CD14-positive monocyte (primary cell): ENCODE measurements around the gene CYRIA. TPM values are rescaled to one million over a fixed set of nuclear protein-coding genes. Genes with fewer than 3 reads are reported as not detected.

Experiments
- DNase-seq, 3 donors: peaks; one replicate each; pipeline ENCODE4 v3.0.0-alpha.2; 2011 to 2022
- H2AFZ ChIP-seq: 2 replicates; pipeline ENCODE4 v1.6.0; 2012; ENCODE audit warnings: mild to moderate bottlenecking, low read depth, low read length, inconsistent platforms; ENCODE audit not compliant: insufficient read depth, poor library complexity, severe bottlenecking
- H3K27ac ChIP-seq, 2 donors: 1 replicate in 1 of 2; 2 replicates in 1 of 2; pipeline ENCODE4 v1.5.1; 2012 to 2013; ENCODE audit warnings: low read length in 2 of 2, control low read depth in 1 of 2, inconsistent platforms in 1 of 2, low read depth in 1 of 2, mild to moderate bottlenecking in 1 of 2
- H3K27me3 ChIP-seq, 2 donors: one replicate each; pipeline versions ENCODE4 v1.6.0 to v1.6.1; 2011 to 2013; ENCODE audit warnings: low read length in 2 of 2; ENCODE audit not compliant: control insufficient read depth in 2 of 2, insufficient read depth in 2 of 2
- H3K36me3 ChIP-seq, 2 donors: replicated peaks in 1 of 2; 1 replicate in 1 of 2; 2 replicates in 1 of 2; pipeline versions ENCODE4 v1.5.1 to v1.6.1; 2012 to 2013; ENCODE audit warnings: low read length in 2 of 2, control low read depth in 1 of 2, inconsistent platforms in 1 of 2, mild to moderate bottlenecking in 1 of 2; ENCODE audit not compliant: insufficient read depth in 2 of 2, control insufficient read depth in 1 of 2
- H3K4me1 ChIP-seq, 2 donors: 1 replicate in 1 of 2; 2 replicates in 1 of 2; pipeline versions ENCODE4 v1.5.1 to v1.6.1; 2012 to 2013; ENCODE audit warnings: low read length in 2 of 2, control low read depth in 1 of 2, inconsistent platforms in 1 of 2, mild to moderate bottlenecking in 1 of 2, moderate library complexity in 1 of 2; ENCODE audit not compliant: insufficient read depth in 2 of 2, control insufficient read depth in 1 of 2
- H3K4me2 ChIP-seq: replicated peaks from 2 replicates; pipeline ENCODE3; 2012; ENCODE audit warnings: low read length, moderate library complexity, mild to moderate bottlenecking; ENCODE audit not compliant: poor library complexity, severe bottlenecking; ENCODE audit errors: extremely low read depth
- H3K4me3 ChIP-seq, 3 experiments: fragments of 200-600 bp in 1 of 3; sonication (generic) in 1 of 3; replicated peaks in 1 of 3; 1 replicate in 2 of 3; 2 replicates in 1 of 3; pipeline ENCODE4 v1.5.1; 2011 to 2013; ENCODE audit warnings: low read length in 3 of 3, mild to moderate bottlenecking in 3 of 3, control low read depth in 2 of 3, low read depth in 2 of 3, inconsistent platforms in 1 of 3, moderate library complexity in 1 of 3
- H3K79me2 ChIP-seq: 2 replicates; pipeline ENCODE4 v1.6.0; 2012; ENCODE audit warnings: mild to moderate bottlenecking, control low read depth, inconsistent platforms, low read length, moderate library complexity; ENCODE audit not compliant: insufficient read depth
- H3K9ac ChIP-seq: 2 replicates; pipeline ENCODE4 v1.6.0; 2017; ENCODE audit warnings: low read length, mild to moderate bottlenecking; ENCODE audit not compliant: insufficient read depth, poor library complexity, severe bottlenecking
- H3K9me3 ChIP-seq, 2 donors: replicated peaks in 1 of 2; 1 replicate in 1 of 2; 2 replicates in 1 of 2; pipeline versions ENCODE4 v1.5.1 to v1.6.1; 2012 to 2013; ENCODE audit warnings: low read length in 2 of 2, control low read depth in 1 of 2; ENCODE audit not compliant: control insufficient read depth in 1 of 2, insufficient read depth in 1 of 2
- H4K20me1 ChIP-seq: 2 replicates; pipeline ENCODE4 v1.6.0; 2012; ENCODE audit warnings: mild to moderate bottlenecking, low read length, control low read depth, moderate library complexity; ENCODE audit not compliant: insufficient read depth
- H3K27ac Mint-ChIP-seq, 7 donors: one replicate each; pipeline ENCODE4 v1.8.0; 2020; ENCODE audit warnings: mild to moderate bottlenecking in 7 of 7, mixed read lengths in 7 of 7, moderate library complexity in 6 of 7, inconsistent platforms in 2 of 7
- H3K27me3 Mint-ChIP-seq, 3 donors: one replicate each; pipeline ENCODE4 v1.8.0; 2021 to 2022; ENCODE audit warnings: low read depth in 3 of 3, mild to moderate bottlenecking in 3 of 3, mixed read lengths in 3 of 3, moderate library complexity in 3 of 3, inconsistent platforms in 1 of 3
- H3K36me3 Mint-ChIP-seq, 2 donors: one replicate each; pipeline ENCODE4 v1.8.0; 2020; ENCODE audit warnings: mixed read lengths in 2 of 2, inconsistent platforms in 1 of 2, mild to moderate bottlenecking in 1 of 2
- H3K4me1 Mint-ChIP-seq: one replicate; pipeline ENCODE4 v1.8.0; 2020; ENCODE audit warnings: mild to moderate bottlenecking, mixed read lengths
- H3K4me3 Mint-ChIP-seq, 2 donors: one replicate each; pipeline ENCODE4 v1.8.0; 2020; ENCODE audit warnings: mild to moderate bottlenecking in 2 of 2, mixed read lengths in 2 of 2, moderate library complexity in 1 of 2
- H3K9me3 Mint-ChIP-seq, 7 donors: one replicate each; pipeline ENCODE4 v1.8.0; 2020 to 2022; ENCODE audit warnings: mixed read lengths in 7 of 7, mild to moderate bottlenecking in 6 of 7, moderate library complexity in 6 of 7, inconsistent platforms in 2 of 7
- CTCF ChIP-seq: fragments of 200-600 bp; IDR thresholded peaks from one replicate; pipeline ENCODE4 v1.8.0; 2022; ENCODE audit warnings: antibody characterized with exemption, mild to moderate bottlenecking
- WGBS: methylation state at CpG from one replicate; pipeline ENCODE4 v1.1.5; 2013; ENCODE audit warnings: missing lambda C conversion rate; ENCODE audit not compliant: insufficient coverage; 5-methylcytosine and 5-hydroxymethylcytosine counted together
- intact Hi-C, 2 donors: fragments of 100-400 bp; cut with micrococcal nuclease; formaldehyde crosslinking; loops; one replicate each; pipeline versions ENCODE4 v1.15.0 to v1.15.1; 2023
- polyA plus RNA-seq, 3 donors: library from polyadenylated mRNA; depleted of rRNA in 1 of 3; unstranded in 2 of 3; stranded (reverse) in 1 of 3; fragments of 300-500 nt in 2 of 3; fragments of >200 nt in 1 of 3; fragmentation: Illumina TruSeq in 2 of 3; gene quantifications; 1 replicate in 2 of 3; 2 replicates in 1 of 3; pipeline ENCODE4 v1.2.3, GENCODE V29; 2012 to 2021

The CYRIA gene
- polyA plus RNA-seq, 3 donors: 55.9 to 101 (median 72.4) TPM

- 0% methylated on average over 2 of the region's 5 CpGs for WGBS
- intact Hi-C loops: no loop called here
- peaks cover 73% of the 10 kb centered on the region for H3K79me2 ChIP-seq
- no peak for DNase-seq
- peaks cover 21 to 55% of the 10 kb centered on the region in 2 donors for H3K36me3 ChIP-seq
- peaks cover 5% of the 10 kb centered on the region for H4K20me1 ChIP-seq
- Mint-ChIP-seq H3K36me3 (peaks cover 83 to 85% of the 10 kb centered on the region in 2 donors), H3K4me1 (peaks cover 92% of the 10 kb centered on the region), H3K27ac (peak overlapping the region; percentile 98 to 100 (median 99)), H3K27me3 (peaks cover 0 to 3% (median 0%) of the 10 kb centered on the region in 3 donors), H3K4me3 (peak overlapping the region; percentile 11 to 59), H3K9me3 (peaks cover 0 to 2% (median 0%) of the 10 kb centered on the region in 7 donors)
- no peaks in the 10 kb centered on the region for H3K27me3 ChIP-seq
- TF ChIP-seq CTCF: no peak
- H3K4me3 ChIP-seq: peak overlapping the region in 1 of 3 experiments; percentile 47
- peak overlapping the region; percentile 61 for H3K4me2 ChIP-seq
- H3K9me3 ChIP-seq: no peaks in the 10 kb centered on the region
- H3K27ac ChIP-seq: peak overlapping the region; percentile 88 to 98
- H3K9ac ChIP-seq: no peak overlapping the region
- H3K4me1 ChIP-seq: peaks cover 87 to 92% of the 10 kb centered on the region in 2 donors
- H2AFZ ChIP-seq: no peak overlapping the region
These were observed 41.8 kb downstream of the CYRIA start for GRCh38 chr2:16623564-16624435.

GRCh38 chr2:16623031-16623430 lies 42.6 kb downstream of the CYRIA start:
- peaks cover 92% of the 10 kb centered on the region for H3K4me1 Mint-ChIP-seq
- peaks cover 69% of the 10 kb centered on the region for H3K79me2 ChIP-seq
- no peak for TF ChIP-seq CTCF
- no peak overlapping the region for H2AFZ ChIP-seq
- H3K4me1 ChIP-seq: peaks cover 87 to 92% of the 10 kb centered on the region in 2 donors
- H3K27me3 Mint-ChIP-seq: peaks cover 0 to 3% (median 0%) of the 10 kb centered on the region in 3 donors
- no peak overlapping the region for H3K9ac ChIP-seq
- peaks cover 84 to 88% of the 10 kb centered on the region in 2 donors for H3K36me3 Mint-ChIP-seq
- H3K4me3 Mint-ChIP-seq: peak overlapping the region in 1 of 2 donors; percentile 59
- WGBS: 43% methylated on average over 3 of the region's 6 CpGs
- H3K4me2 ChIP-seq: peak overlapping the region; percentile 61
- no peaks in the 10 kb centered on the region for H3K9me3 ChIP-seq
- peak overlapping the region; percentile 88 to 98 for H3K27ac ChIP-seq
- no peaks in the 10 kb centered on the region for H3K27me3 ChIP-seq
- peaks cover 29 to 62% of the 10 kb centered on the region in 2 donors for H3K36me3 ChIP-seq
- H3K9me3 Mint-ChIP-seq: peaks cover 0 to 2% (median 0%) of the 10 kb centered on the region in 7 donors
- DNase-seq: peak; percentile 58 to 73 (median 67)
- H3K27ac Mint-ChIP-seq: peak overlapping the region; percentile 98 to 100 (median 99)
- H3K4me3 ChIP-seq: peak overlapping the region in 1 of 3 experiments; percentile 47
- intact Hi-C loops: no loop called here
- H4K20me1 ChIP-seq: peaks cover 5% of the 10 kb centered on the region
